Omental fat pad (tissue), 4 donors: ENCODE measurements around the gene MYH6. TPM values are rescaled to one million over a fixed set of nuclear protein-coding genes. Genes with fewer than 3 reads are reported as not detected.

Experiments
- ATAC-seq: fragments of 150-250 bp; one replicate; pipeline ENCODE4 v1.9.1; 2016; ENCODE audit warnings: mild to moderate bottlenecking, moderate library complexity; ENCODE audit not compliant: low FRiP score
- DNase-seq: peaks from one replicate; pipeline ENCODE4 v3.0.0-alpha.2; 2019; ENCODE audit warnings: low spot score
- total RNA-seq, 4 donors: library from RNA; depleted of rRNA; stranded (reverse); fragments of >200 nt; gene quantifications; one replicate each; pipeline ENCODE4 v1.1.0, GENCODE V29; 2016
- TF ChIP-seq, protein P1 (sequence below), 3 donors: fragments of 450-650 bp; IDR thresholded peaks; one replicate each; pipeline ENCODE4 v1.5.1; 2016 to 2017; ENCODE audit warnings: antibody characterized with exemption in 3 of 3, mild to moderate bottlenecking in 3 of 3, moderate library complexity in 2 of 3

MYH6 gene
- total RNA-seq, 4 donors from 2014 or later = not detected

DNA sequence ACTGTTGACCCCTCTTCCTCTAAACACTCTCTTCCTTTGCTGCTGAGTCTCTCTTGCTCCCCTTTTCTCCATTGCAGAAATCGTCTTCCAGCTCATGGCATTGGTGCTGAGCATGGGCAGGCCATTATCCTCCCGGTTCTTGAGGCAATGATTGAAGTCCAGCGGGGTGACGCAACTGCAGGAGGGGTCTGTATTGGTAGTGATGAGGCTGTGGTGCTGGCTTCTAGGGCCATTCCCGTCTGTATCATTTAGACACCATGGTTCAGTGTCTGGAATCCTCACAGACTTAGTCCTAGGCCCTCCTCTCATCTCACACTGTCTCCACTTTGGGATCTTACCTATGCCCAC, 54.7 kb downstream of the MYH6 start:
- ATAC-seq = no peak
- no peak for DNase-seq
- TF ChIP-seq, protein P1, sequence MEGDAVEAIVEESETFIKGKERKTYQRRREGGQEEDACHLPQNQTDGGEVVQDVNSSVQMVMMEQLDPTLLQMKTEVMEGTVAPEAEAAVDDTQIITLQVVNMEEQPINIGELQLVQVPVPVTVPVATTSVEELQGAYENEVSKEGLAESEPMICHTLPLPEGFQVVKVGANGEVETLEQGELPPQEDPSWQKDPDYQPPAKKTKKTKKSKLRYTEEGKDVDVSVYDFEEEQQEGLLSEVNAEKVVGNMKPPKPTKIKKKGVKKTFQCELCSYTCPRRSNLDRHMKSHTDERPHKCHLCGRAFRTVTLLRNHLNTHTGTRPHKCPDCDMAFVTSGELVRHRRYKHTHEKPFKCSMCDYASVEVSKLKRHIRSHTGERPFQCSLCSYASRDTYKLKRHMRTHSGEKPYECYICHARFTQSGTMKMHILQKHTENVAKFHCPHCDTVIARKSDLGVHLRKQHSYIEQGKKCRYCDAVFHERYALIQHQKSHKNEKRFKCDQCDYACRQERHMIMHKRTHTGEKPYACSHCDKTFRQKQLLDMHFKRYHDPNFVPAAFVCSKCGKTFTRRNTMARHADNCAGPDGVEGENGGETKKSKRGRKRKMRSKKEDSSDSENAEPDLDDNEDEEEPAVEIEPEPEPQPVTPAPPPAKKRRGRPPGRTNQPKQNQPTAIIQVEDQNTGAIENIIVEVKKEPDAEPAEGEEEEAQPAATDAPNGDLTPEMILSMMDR (IDR thresholded peaks at IDR 0.05) = no peak

GRCh38 chr14:23352506-23353432, 55.3 kb downstream of the MYH6 start, which contains the start of gene SLC22A17:
Gene SLC22A17 (minus strand): TSS chr14:23352887.
- DNase-seq (peak; percentile 32), ATAC-seq (peak; percentile 93)
- TF ChIP-seq, protein P1 (IDR thresholded peaks at IDR 0.05) = no peak

- DNase-seq (no peak), ATAC-seq (no peak)
- TF ChIP-seq, protein P1 (IDR thresholded peaks at IDR 0.05) = no peak
These were observed 56.2 kb downstream of the MYH6 start for GRCh38 chr14:23351681-23352505.

- no peak for ATAC-seq
- TF ChIP-seq, protein P1 (IDR thresholded peaks at IDR 0.05) = no peak
- no peak for DNase-seq
These were observed 58.8 kb downstream of the MYH6 start for GRCh38 chr14:23349156-23349845.

DNA sequence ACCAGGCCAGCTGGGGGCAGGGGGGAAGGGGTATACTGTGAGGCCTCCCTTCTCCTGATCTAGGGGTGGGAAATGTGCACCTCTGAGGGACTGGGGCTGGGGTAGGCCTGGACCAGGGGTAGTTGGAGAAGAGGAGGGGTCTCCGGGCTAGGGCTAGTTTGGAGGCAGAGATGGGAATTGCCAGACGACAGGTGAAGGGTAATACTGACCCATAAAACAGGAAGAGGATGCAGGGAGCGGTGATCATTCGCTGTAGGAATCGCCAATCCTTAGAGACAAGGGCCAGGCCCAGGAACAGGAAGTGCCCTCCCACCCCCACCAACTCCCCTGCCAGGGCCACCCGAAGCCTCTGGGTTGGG, 59.8 kb downstream of the MYH6 start:
- DNase-seq (no peak), ATAC-seq (no peak)
- TF ChIP-seq, protein P1 (IDR thresholded peaks at IDR 0.05) = no peak

GRCh38 chr14:23347406-23348296, 60.4 kb downstream of the MYH6 start:
- ATAC-seq (no peak), DNase-seq (no peak)
- TF ChIP-seq, protein P1 (IDR thresholded peaks at IDR 0.05) = no peak
